Dendritic cell treated with granulocyte-macrophage colony-stimulating factor and Interleukin-4, amounts not matched to agents 40 ng/mL and 50 ng/mL, for 4 days (primary cell): Measurements from ENCODE around the gene FMNL2.

ENCODE experiments used
- H3K27ac Mint-ChIP-seq: one replicate; pipeline ENCODE4 v1.8.0; 2022; ENCODE audit warnings: mild to moderate bottlenecking, mixed read lengths
- H3K27me3 Mint-ChIP-seq: one replicate; pipeline ENCODE4 v1.8.0; 2022; ENCODE audit warnings: mild to moderate bottlenecking, mixed read lengths
- H3K36me3 Mint-ChIP-seq: one replicate; pipeline ENCODE4 v1.8.0; 2022; ENCODE audit warnings: low read depth, mixed read lengths
- H3K4me1 Mint-ChIP-seq: one replicate; pipeline ENCODE4 v1.8.0; 2022; ENCODE audit warnings: low read depth, mixed read lengths
- H3K4me3 Mint-ChIP-seq: one replicate; pipeline ENCODE4 v1.8.0; 2022; ENCODE audit warnings: mild to moderate bottlenecking, moderate library complexity, mixed read lengths
- H3K9me3 Mint-ChIP-seq: one replicate; pipeline ENCODE4 v1.8.0; 2022; ENCODE audit warnings: mixed read lengths
- intact Hi-C: fragments of 100-400 bp; cut with micrococcal nuclease; formaldehyde crosslinking; loops from one replicate; pipeline ENCODE4 v1.15.0; 2022

The FMNL2 gene

GRCh38 chr2:152407806-152408205 is 72.8 kb downstream of the FMNL2 start:
- Mint-ChIP-seq H3K27ac (peak overlapping the region; percentile 88), H3K4me1 (peaks cover 81% of the 10 kb centered on the region), H3K36me3 (no peaks in the 10 kb centered on the region), H3K27me3 (no peaks in the 10 kb centered on the region), H3K9me3 (no peaks in the 10 kb centered on the region), H3K4me3 (no peak overlapping the region)
- intact Hi-C loops = loop anchor here (1.0 kb wide), 1 partner anchor 13 kb away; no protein-coding TSS in a partner anchor

- Mint-ChIP-seq H3K27me3 (no peaks in the 10 kb centered on the region), H3K27ac (peak overlapping the region; percentile 88)
Observed at GRCh38 chr2:152408254-152408653, 73.3 kb downstream of the FMNL2 start.

GRCh38 chr2:152409386-152410164 is 74.6 kb downstream of the FMNL2 start:
- Mint-ChIP-seq H3K36me3 (no peaks in the 10 kb centered on the region), H3K4me3 (no peak overlapping the region), H3K4me1 (peaks cover 76% of the 10 kb centered on the region), H3K27ac (peak overlapping the region; percentile 71), H3K27me3 (no peaks in the 10 kb centered on the region), H3K9me3 (no peaks in the 10 kb centered on the region)
- intact Hi-C loops = no loop called here

More at GRCh38 chr2:152408254-152408653, 73.3 kb downstream of the FMNL2 start:
- intact Hi-C loops = no loop called here
- Mint-ChIP-seq H3K36me3 (no peaks in the 10 kb centered on the region), H3K4me1 (peaks cover 76% of the 10 kb centered on the region), H3K4me3 (no peak overlapping the region), H3K9me3 (no peaks in the 10 kb centered on the region)

- no peaks in the 10 kb centered on the region for H3K36me3 Mint-ChIP-seq
- peak overlapping the region; percentile 71 for H3K27ac Mint-ChIP-seq
- intact Hi-C loops = no loop called here
- H3K27me3 Mint-ChIP-seq = no peaks in the 10 kb centered on the region
- peaks cover 74% of the 10 kb centered on the region for H3K4me1 Mint-ChIP-seq
- no peaks in the 10 kb centered on the region for H3K9me3 Mint-ChIP-seq
- no peak overlapping the region for H3K4me3 Mint-ChIP-seq
Observed at GRCh38 chr2:152410165-152410597, 75.2 kb downstream of the FMNL2 start.

DNA sequence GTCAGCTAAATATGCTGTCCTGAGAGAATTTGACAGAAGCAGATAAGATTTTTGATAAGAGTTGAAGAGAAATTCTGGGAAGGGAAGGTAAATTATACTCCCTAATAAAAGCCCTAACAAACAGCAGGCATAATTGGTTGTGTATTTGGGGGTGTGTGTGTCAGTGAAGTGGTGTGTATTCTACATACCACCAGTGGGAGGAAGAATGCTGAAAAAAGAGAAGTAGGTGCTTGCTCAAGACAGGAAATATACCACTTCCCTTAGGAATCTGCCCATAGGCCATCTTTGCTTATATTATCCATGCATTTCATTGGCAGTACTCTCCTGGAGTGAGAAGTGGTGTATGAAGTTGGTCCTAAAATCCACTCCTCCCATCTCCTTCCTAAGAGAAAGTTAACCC is 76.2 kb downstream of the FMNL2 start:
- intact Hi-C loops = no loop called here
- no peaks in the 10 kb centered on the region for H3K36me3 Mint-ChIP-seq
- H3K4me3 Mint-ChIP-seq = no peak overlapping the region
- H3K9me3 Mint-ChIP-seq = no peaks in the 10 kb centered on the region
- no peaks in the 10 kb centered on the region for H3K27me3 Mint-ChIP-seq
- peak overlapping the region; percentile 71 for H3K27ac Mint-ChIP-seq
- peaks cover 66% of the 10 kb centered on the region for H3K4me1 Mint-ChIP-seq

GRCh38 chr2:152413228-152414030 is 78.5 kb downstream of the FMNL2 start:
- Mint-ChIP-seq H3K36me3 (no peaks in the 10 kb centered on the region), H3K4me1 (peaks cover 60% of the 10 kb centered on the region), H3K9me3 (no peaks in the 10 kb centered on the region), H3K27me3 (no peaks in the 10 kb centered on the region), H3K27ac (no peak overlapping the region), H3K4me3 (no peak overlapping the region)
- intact Hi-C loops = no loop called here

DNA sequence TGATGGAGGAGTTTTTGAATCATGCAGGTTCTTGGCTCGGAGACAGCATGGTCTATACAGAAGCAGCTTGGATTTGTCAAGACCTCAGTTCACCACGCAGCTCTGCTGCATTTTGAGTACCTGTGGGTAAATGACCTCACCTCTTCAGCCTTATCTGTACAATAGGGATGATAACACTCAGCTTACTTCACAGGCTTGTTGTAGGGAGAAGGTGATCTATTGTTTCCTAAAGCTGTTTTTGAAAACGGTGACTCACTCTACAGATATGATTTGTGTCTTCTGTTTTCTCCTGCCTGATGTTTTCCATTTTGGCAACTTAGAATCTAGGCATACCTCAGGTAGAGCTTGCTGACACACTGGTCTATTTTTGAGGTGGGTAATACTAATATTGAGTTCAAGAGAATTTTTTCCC is 80.3 kb downstream of the FMNL2 start:
- Mint-ChIP-seq H3K4me3 (no peak overlapping the region), H3K27me3 (no peaks in the 10 kb centered on the region), H3K27ac (no peak overlapping the region), H3K9me3 (no peaks in the 10 kb centered on the region), H3K36me3 (no peaks in the 10 kb centered on the region), H3K4me1 (peaks cover 56% of the 10 kb centered on the region)
- intact Hi-C loops = no loop called here

- Mint-ChIP-seq H3K27me3 (no peaks in the 10 kb centered on the region), H3K36me3 (no peaks in the 10 kb centered on the region), H3K4me3 (no peak overlapping the region), H3K4me1 (peaks cover 56% of the 10 kb centered on the region), H3K27ac (no peak overlapping the region), H3K9me3 (no peaks in the 10 kb centered on the region)
- intact Hi-C loops = no loop called here
Observed at GRCh38 chr2:152415796-152416195, 80.8 kb downstream of the FMNL2 start.

DNA sequence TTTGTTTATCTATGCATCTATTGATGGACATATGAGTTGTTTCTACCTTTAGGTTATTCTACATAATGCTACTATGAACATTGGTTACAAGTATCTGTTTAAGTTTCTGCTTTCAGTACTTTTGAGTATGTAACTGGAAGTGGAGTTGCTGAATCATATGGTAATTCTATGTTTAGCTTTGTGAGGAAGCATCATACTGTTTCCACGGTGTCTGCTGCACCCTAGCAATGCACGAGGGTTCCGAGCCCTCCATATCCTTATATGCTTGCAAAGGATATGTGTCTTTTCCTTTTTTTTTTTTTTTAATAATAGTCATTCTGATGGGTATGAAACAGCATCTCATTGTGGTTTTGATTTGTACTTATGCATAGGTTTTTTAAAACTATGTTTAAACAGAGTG is 83.7 kb downstream of the FMNL2 start:
- peaks cover 64% of the 10 kb centered on the region for H3K4me1 Mint-ChIP-seq
- intact Hi-C loops = no loop called here

DNA sequence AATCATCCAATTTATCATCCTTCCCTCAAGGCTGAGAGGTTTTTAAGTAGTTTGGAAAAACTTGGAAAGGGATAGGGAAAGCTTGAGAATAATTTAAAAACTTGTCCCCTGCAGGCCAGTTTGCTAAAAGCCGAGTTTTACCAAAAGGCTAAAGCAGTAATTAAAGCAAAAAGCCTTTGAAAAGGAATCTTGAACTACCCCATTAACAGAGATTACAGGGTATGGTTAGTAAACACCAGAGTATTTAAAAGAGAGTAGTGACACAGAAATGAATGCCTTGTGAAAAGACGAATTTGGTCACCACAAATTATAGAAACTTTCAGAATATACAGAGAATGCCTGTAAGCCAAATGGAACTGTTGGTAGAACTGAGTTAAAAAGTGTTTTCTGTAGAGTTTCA is 85.0 kb downstream of the FMNL2 start:
- intact Hi-C loops = loop anchor here (5.0 to 10.0 kb wide), 3 partner anchors 83 to 385 kb away; partner anchors contain the start of gene FMNL2
- Mint-ChIP-seq H3K27me3 (no peaks in the 10 kb centered on the region), H3K4me1 (peaks cover 55% of the 10 kb centered on the region), H3K4me3 (no peak overlapping the region), H3K27ac (no peak overlapping the region), H3K9me3 (no peaks in the 10 kb centered on the region), H3K36me3 (no peaks in the 10 kb centered on the region)

More for the DNA sequence above, 83.7 kb downstream of the FMNL2 start:
- Mint-ChIP-seq H3K27ac (peak overlapping the region; percentile 81), H3K9me3 (no peaks in the 10 kb centered on the region), H3K27me3 (no peaks in the 10 kb centered on the region), H3K4me3 (no peak overlapping the region), H3K36me3 (no peaks in the 10 kb centered on the region)

- Mint-ChIP-seq H3K9me3 (no peaks in the 10 kb centered on the region), H3K36me3 (no peaks in the 10 kb centered on the region), H3K27ac (peak overlapping the region; percentile 88), H3K4me3 (no peak overlapping the region), H3K4me1 (peaks cover 55% of the 10 kb centered on the region), H3K27me3 (no peaks in the 10 kb centered on the region)
- intact Hi-C loops = loop anchor here (5.0 to 10.0 kb wide), 3 partner anchors 83 to 386 kb away; partner anchors contain the start of gene FMNL2
Observed at GRCh38 chr2:152420363-152420762, 85.4 kb downstream of the FMNL2 start.

DNA sequence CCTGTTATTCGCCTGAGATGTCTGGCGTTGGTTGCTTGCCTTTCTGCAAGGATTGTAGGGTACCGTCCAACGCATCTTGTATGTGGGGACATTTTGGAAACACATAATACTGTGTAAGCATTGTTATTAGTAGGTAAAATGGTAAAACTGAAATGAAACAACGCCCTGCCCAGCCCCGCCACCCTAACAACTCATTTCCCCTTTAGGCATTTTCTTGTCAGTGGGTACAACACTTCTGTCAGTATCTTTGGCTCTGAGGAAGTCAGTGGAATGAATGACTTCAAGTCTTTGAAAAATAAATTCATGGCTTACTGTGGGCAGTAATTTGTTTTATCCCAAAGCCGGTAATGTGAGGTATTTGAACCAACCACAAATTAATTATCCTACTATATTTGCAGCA is 86.0 kb downstream of the FMNL2 start:
- intact Hi-C loops = loop anchor here (1.0 to 10.0 kb wide), 4 partner anchors 14 to 386 kb away; partner anchors contain the start of gene FMNL2
- no peaks in the 10 kb centered on the region for H3K36me3 Mint-ChIP-seq
- peak overlapping the region; percentile 26 for H3K4me3 Mint-ChIP-seq
- H3K9me3 Mint-ChIP-seq = no peaks in the 10 kb centered on the region
- H3K4me1 Mint-ChIP-seq = peaks cover 55% of the 10 kb centered on the region
- peak overlapping the region; percentile 88 for H3K27ac Mint-ChIP-seq
- H3K27me3 Mint-ChIP-seq = no peaks in the 10 kb centered on the region

GRCh38 chr2:152421521-152422370 is 86.8 kb downstream of the FMNL2 start:
- peak overlapping the region; percentile 88 for H3K27ac Mint-ChIP-seq
- no peaks in the 10 kb centered on the region for H3K36me3 Mint-ChIP-seq
- H3K27me3 Mint-ChIP-seq = no peaks in the 10 kb centered on the region
- intact Hi-C loops = loop anchor here (1.0 to 10.0 kb wide), 4 partner anchors 14 to 387 kb away; partner anchors contain the start of gene FMNL2
- H3K4me1 Mint-ChIP-seq = peaks cover 55% of the 10 kb centered on the region
- H3K9me3 Mint-ChIP-seq = no peaks in the 10 kb centered on the region
- peak overlapping the region; percentile 26 for H3K4me3 Mint-ChIP-seq
